Smooth muscle cell of trachea (primary cell): ENCODE results near the gene OAS2. TPM values are rescaled to one million over a fixed set of nuclear protein-coding genes. Genes with fewer than 3 reads are reported as not detected.

Experiments
- total RNA-seq: library from RNA; depleted of rRNA; stranded (reverse); fragments of >200 nt; gene quantifications from 2 replicates; pipeline ENCODE4 v1.2.1, GENCODE V29; 2014

The OAS2 gene
- total RNA-seq, result 2.9 and 3.3 TPM in 2 replicates

GRCh38 chr12:112978163-112979040 lies at the start of gene OAS2:
Gene OAS2 (plus strand): TSS chr12:112978519. CDS start chr12:112978609, 90 bp downstream.

GRCh38 chr12:112937741-112938719 lies 40.3 kb upstream of the OAS2 start, which contains the start of gene OAS3:
Gene OAS3 (plus strand): TSS chr12:112938474. CDS start chr12:112938531, 57 bp downstream.

GRCh38 chr12:113056631-113057488 lies 78.5 kb downstream of the OAS2 start, which contains the start of gene DTX1:
Gene DTX1 (plus strand): TSS chr12:113056730. CDS start chr12:113058193, 1,463 bp downstream.

Other genes starting within 250 kb of the OAS2 start
- gene RPH3A, start 186.8 kb upstream of the OAS2 start, total RNA-seq, result not detected in 2 replicates
- 0.87 and 2.0 TPM in 2 replicates for gene OAS1, start 71.6 kb upstream of the OAS2 start, total RNA-seq
- 5.8 and 16.4 TPM in 2 replicates for gene OAS3, start 40.0 kb upstream of the OAS2 start, total RNA-seq
- gene DTX1, start 78.2 kb downstream of the OAS2 start, total RNA-seq, result 0.83 TPM in 1 of 2 replicates, not detected in the other
- gene RASAL1, start 157.2 kb downstream of the OAS2 start, total RNA-seq, result not detected in 2 replicates
- not detected in 2 replicates for gene CFAP73, start 171.2 kb downstream of the OAS2 start, total RNA-seq
- 29.8 and 30.3 TPM in 2 replicates for gene DDX54, start 207.0 kb downstream of the OAS2 start, total RNA-seq
- 20.3 and 21.5 TPM in 2 replicates for gene RITA1, start 207.2 kb downstream of the OAS2 start, total RNA-seq
- 24.4 and 42.5 TPM in 2 replicates for gene TPCN1, start 242.9 kb downstream of the OAS2 start, total RNA-seq